ENCODE results near the gene ITGAE.

Gene ITGAE

DNA sequence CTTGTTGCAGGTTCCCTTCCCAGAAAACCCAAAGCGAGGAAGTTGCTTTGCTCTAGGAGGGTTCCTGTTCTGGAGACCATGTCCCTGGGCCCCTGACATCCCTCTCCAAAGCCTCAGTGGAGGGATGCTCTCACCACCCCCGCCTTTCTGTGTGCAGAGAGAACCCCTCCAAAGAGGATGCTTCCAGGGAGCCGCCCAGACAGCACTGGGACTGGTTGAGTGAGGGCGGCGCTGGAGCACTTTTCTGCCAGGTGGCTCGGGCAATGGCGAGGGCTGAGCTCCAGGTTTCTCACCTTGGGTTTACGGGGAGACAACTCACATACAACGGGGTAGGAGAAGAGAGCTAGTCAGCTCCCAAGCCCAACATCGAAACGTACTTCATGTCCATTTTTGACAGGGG, 125.1 kb downstream of the ITGAE start:
- Histone ChIP-seq H3K9me3 (ENCODE audit: control insufficient read depth, insufficient read depth, low read depth, low read length) (no peaks in the 10 kb centered on the region), H3K36me3 (ENCODE audit: control insufficient read depth in 2 of 2, insufficient read depth in 1 of 2, low read length in 2 of 2) (peaks cover 3 to 6% of the 10 kb centered on the region in 2 experiments; a peak in 2 of 3 replicates), H3K27ac (ENCODE audit: extremely low read depth, low read depth, low read length) (no peak overlapping the region), H3K4me3 (ENCODE audit: low read depth, low read length) (no peak overlapping the region), H3K4me1 (ENCODE audit: control insufficient read depth, insufficient read depth, low read length) (no peaks in the 10 kb centered on the region)
- ChIA-PET CTCF (interaction anchor here (0.6 to 0.7 kb wide), 3 partner anchors 22 to 187 kb away, joined by 3 to 4 read pairs (median 3); no protein-coding TSS in a partner anchor), POLR2A (no interaction called here)
- TF ChIP-seq, protein P1, sequence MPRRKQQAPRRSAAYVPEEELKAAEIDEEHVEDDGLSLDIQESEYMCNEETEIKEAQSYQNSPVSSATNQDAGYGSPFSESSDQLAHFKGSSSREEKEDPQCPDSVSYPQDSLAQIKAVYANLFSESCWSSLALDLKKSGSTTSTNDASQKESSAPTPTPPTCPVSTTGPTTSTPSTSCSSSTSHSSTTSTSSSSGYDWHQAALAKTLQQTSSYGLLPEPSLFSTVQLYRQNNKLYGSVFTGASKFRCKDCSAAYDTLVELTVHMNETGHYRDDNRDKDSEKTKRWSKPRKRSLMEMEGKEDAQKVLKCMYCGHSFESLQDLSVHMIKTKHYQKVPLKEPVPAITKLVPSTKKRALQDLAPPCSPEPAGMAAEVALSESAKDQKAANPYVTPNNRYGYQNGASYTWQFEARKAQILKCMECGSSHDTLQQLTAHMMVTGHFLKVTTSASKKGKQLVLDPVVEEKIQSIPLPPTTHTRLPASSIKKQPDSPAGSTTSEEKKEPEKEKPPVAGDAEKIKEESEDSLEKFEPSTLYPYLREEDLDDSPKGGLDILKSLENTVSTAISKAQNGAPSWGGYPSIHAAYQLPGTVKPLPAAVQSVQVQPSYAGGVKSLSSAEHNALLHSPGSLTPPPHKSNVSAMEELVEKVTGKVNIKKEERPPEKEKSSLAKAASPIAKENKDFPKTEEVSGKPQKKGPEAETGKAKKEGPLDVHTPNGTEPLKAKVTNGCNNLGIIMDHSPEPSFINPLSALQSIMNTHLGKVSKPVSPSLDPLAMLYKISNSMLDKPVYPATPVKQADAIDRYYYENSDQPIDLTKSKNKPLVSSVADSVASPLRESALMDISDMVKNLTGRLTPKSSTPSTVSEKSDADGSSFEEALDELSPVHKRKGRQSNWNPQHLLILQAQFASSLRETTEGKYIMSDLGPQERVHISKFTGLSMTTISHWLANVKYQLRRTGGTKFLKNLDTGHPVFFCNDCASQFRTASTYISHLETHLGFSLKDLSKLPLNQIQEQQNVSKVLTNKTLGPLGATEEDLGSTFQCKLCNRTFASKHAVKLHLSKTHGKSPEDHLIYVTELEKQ (tag by site-specific recombination; IDR thresholded peaks at IDR 0.05; ENCODE audit: borderline replicate concordance): no peak
- no peak for TF ChIP-seq ZNF585B (tag by site-specific recombination; IDR thresholded peaks at IDR 0.05)

DNA sequence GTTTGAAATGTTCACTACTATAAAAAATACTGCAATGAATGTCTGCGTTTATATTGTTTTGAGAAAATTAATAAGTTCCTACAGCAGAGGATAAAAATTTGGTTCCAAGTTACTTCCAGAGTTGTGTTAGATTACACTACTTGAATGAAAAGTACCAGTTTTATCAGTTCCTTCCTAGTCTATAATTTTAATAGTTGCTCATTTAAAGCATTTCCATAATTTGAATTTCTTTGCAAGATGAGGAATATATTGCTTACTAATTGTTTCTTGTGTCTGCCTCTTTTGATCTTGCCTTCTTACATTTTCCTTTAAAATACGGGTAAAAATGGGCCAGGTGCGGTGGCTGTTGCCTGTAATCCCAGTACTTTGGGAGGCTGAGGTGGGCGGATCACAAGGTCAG, 128.4 kb downstream of the ITGAE start:
- CTCF ChIA-PET: interaction anchor here (0.5 to 1.6 kb wide), 2 partner anchors 10 to 881 kb away, joined by 3 to 5 read pairs; no protein-coding TSS in a partner anchor
- Histone ChIP-seq H3K4me3 (ENCODE audit: low read depth, low read length) (no peak overlapping the region), H3K27ac (ENCODE audit: extremely low read depth, low read depth, low read length) (no peak overlapping the region), H3K9me3 (ENCODE audit: control insufficient read depth, insufficient read depth, low read depth, low read length) (no peaks in the 10 kb centered on the region), H3K4me1 (ENCODE audit: control insufficient read depth, insufficient read depth, low read length) (peaks cover 6% of the 10 kb centered on the region; the same call in 1 of the 2 replicates), H3K36me3 (ENCODE audit: control insufficient read depth in 2 of 2, insufficient read depth in 1 of 2, low read length in 2 of 2) (peaks cover 7 to 10% of the 10 kb centered on the region in 2 experiments; a peak in 2 of 3 replicates)
- POLR2A ChIA-PET: no interaction called here
- TF ChIP-seq ZSCAN16 (tag by site-specific recombination; IDR thresholded peaks at IDR 0.05) (no peak), ZNF664 (tag by site-specific recombination; IDR thresholded peaks at IDR 0.05) (peak; percentile 92), ZNF571 (tag by site-specific recombination; IDR thresholded peaks at IDR 0.05) (no peak), MZF1 (tag by site-specific recombination; IDR thresholded peaks at IDR 0.05; ENCODE audit: borderline replicate concordance) (no peak), ZNF707 (tag by site-specific recombination; IDR thresholded peaks at IDR 0.05) (no peak), ZNF350 (tag by site-specific recombination; IDR thresholded peaks at IDR 0.05) (no peak), ZNF274 (IDR thresholded peaks at IDR 0.05; ENCODE audit: low read length) (no peak), ZNF274 (tag by site-specific recombination; IDR thresholded peaks at IDR 0.05; ENCODE audit: borderline replicate concordance) (no peak), ZXDB (tag by site-specific recombination; IDR thresholded peaks at IDR 0.05) (no peak)

DNA sequence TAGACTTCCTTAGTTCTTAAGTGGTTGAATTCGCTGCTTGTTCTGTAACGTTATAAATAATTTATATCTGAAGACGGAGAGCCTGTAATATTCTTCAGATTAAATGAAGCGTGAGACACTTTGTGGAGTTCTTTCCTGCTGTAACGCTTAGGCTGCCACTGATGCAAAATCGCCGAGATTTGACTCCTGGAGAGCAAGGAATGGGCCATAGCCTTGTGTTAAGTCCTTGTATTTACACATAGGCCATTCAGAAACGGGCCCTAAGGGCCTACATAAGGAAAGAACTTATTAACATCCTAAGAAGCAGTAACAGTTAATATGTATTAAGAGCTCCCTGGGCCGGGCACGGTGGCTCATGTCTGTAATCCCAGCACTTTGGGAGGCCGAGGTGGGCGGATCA, 131.4 kb downstream of the ITGAE start:
- CTCF ChIA-PET: interaction anchor here (0.7 to 1.1 kb wide), 3 partner anchors 13 to 65 kb away, joined by 3 to 4 read pairs (median 4); no protein-coding TSS in a partner anchor
- H3K9me3 ChIP-seq (ENCODE audit: control insufficient read depth, insufficient read depth, low read depth, low read length): no peaks in the 10 kb centered on the region
- H3K36me3 ChIP-seq (ENCODE audit: control insufficient read depth in 2 of 2, insufficient read depth in 1 of 2, low read length in 2 of 2): peaks cover 7 to 20% of the 10 kb centered on the region in 2 experiments; a peak in 2 of 3 replicates
- peak overlapping the region; percentile 91 for H3K27ac ChIP-seq (ENCODE audit: extremely low read depth, low read depth, low read length)
- peaks cover 8% of the 10 kb centered on the region; the same call in 1 of the 2 replicates for H3K4me1 ChIP-seq (ENCODE audit: control insufficient read depth, insufficient read depth, low read length)
- H3K4me3 ChIP-seq (ENCODE audit: low read depth, low read length): peak overlapping the region; percentile 90
- POLR2A ChIA-PET: interaction anchor here (0.8 kb wide), 1 partner anchor 10 kb away, joined by 4 read pairs; no protein-coding TSS in a partner anchor
- TF ChIP-seq ZFP41 (tag by site-specific recombination; IDR thresholded peaks at IDR 0.05; ENCODE audit: borderline replicate concordance): no peak
- TF ChIP-seq ZBTB48 (tag by site-specific recombination; IDR thresholded peaks at IDR 0.05): no peak
- TF ChIP-seq ZNF585B (tag by site-specific recombination; IDR thresholded peaks at IDR 0.05): no peak
- no peak for TF ChIP-seq TCF7L2 (IDR thresholded peaks at IDR 0.05; ENCODE audit: borderline replicate concordance, low read depth, low read length)
- no peak for TF ChIP-seq PRDM6 (tag by site-specific recombination; IDR thresholded peaks at IDR 0.05)
- TF ChIP-seq, protein P2, sequence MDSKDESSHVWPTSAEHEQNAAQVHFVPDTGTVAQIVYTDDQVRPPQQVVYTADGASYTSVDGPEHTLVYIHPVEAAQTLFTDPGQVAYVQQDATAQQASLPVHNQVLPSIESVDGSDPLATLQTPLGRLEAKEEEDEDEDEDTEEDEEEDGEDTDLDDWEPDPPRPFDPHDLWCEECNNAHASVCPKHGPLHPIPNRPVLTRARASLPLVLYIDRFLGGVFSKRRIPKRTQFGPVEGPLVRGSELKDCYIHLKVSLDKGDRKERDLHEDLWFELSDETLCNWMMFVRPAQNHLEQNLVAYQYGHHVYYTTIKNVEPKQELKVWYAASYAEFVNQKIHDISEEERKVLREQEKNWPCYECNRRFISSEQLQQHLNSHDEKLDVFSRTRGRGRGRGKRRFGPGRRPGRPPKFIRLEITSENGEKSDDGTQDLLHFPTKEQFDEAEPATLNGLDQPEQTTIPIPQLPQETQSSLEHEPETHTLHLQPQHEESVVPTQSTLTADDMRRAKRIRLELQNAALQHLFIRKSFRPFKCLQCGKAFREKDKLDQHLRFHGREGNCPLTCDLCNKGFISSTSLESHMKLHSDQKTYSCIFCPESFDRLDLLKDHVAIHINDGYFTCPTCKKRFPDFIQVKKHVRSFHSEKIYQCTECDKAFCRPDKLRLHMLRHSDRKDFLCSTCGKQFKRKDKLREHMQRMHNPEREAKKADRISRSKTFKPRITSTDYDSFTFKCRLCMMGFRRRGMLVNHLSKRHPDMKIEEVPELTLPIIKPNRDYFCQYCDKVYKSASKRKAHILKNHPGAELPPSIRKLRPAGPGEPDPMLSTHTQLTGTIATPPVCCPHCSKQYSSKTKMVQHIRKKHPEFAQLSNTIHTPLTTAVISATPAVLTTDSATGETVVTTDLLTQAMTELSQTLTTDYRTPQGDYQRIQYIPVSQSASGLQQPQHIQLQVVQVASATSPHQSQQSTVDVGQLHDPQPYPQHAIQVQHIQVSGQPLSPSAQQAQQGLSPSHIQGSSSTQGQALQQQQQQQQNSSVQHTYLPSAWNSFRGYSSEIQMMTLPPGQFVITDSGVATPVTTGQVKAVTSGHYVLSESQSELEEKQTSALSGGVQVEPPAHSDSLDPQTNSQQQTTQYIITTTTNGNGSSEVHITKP (tag by site-specific recombination; IDR thresholded peaks at IDR 0.05): no peak

Data from HEK293 (cell line).